T-helper 22 cell (primary cell): ENCODE data around the gene AHCY.
"Not testable (repeated sequence)": the region's sequence is repeated elsewhere in the genome, so short reads cannot be mapped to it uniquely, and the experiment has no call there.

Experiments
- DNase-seq: peaks from one replicate; pipeline ENCODE4 v3.0.0-alpha.2; 2020; ENCODE audit warnings: low read depth

The AHCY gene

GRCh38 chr20:34254979-34255378 is 48.2 kb downstream of the AHCY start:
- DNase-seq = no peak

DNA sequence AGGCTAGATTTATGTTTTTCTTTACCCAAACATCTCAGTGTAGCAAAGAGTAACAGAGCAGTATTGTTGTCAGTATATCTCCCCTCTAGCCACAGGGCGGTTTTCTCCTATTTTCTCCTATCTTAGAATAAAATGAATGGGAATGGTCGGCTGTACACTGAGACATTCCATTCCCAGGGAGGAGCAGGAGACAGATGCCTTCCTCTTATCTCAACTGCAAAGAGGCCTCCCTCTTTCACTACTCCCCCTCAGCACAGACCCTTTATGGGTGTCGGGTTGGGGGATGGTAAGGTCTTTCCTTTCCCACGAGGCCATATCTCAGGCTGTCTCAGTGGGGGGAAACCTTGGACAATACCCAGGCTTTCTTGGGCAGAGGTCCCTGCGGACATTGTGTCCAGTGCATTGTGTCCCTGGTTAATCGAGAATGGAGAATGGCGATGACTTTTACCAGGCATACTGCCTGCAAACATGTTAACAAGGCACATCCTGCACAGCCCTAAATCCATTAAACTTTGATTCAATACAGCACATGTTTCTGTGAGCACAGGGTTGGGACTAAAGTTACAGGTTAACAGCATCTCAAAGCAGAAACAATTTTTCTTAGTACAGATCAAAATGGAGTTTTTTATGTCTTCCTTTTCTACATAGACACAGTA is 50.6 kb downstream of the AHCY start:
- DNase-seq = not testable (repeated sequence)

- DNase-seq = no peak
These were observed 51.5 kb downstream of the AHCY start for GRCh38 chr20:34251619-34252018.

DNA sequence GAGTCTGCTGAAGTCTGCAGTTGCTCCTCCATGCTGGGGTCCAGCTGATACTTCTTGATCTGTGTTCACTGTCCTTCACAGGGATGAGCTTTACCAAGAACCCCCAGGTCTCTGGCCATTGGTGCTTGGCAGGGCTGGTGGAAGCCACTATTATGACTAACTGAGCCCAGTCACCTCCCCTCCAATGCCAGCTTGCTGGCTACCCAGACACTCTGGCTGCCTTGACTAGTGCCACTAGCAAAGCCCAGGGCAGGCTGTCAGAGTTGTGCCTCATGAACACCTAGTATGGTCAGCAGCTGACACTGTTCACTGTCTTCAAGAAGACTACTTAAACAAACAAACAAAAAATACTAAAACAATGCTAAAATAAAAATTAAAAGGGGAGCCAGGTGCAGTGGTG is 53.1 kb downstream of the AHCY start:
- DNase-seq = no peak

GRCh38 chr20:34249291-34249690 is 53.9 kb downstream of the AHCY start:
- DNase-seq = no peak

- no peak for DNase-seq
These were observed 57.0 kb downstream of the AHCY start for GRCh38 chr20:34246126-34246626.

GRCh38 chr20:34243377-34243776 is 59.8 kb downstream of the AHCY start:
- DNase-seq = no peak

GRCh38 chr20:34242879-34243278 is 60.3 kb downstream of the AHCY start:
- no peak for DNase-seq

- not testable (repeated sequence) for DNase-seq
These were observed 61.1 kb downstream of the AHCY start for GRCh38 chr20:34242015-34242414.

- no peak for DNase-seq
These were observed 62.2 kb downstream of the AHCY start, which contains the start of gene ASIP for GRCh38 chr20:34240693-34241615. Gene ASIP, plus strand, starts transcription at chr20:34241423. Its CDS starts 18,952 bp downstream, at chr20:34260375.

GRCh38 chr20:34240121-34240520 is 63.0 kb downstream of the AHCY start:
- no peak for DNase-seq

GRCh38 chr20:34237942-34238341 is 65.2 kb downstream of the AHCY start:
- no peak for DNase-seq

DNA sequence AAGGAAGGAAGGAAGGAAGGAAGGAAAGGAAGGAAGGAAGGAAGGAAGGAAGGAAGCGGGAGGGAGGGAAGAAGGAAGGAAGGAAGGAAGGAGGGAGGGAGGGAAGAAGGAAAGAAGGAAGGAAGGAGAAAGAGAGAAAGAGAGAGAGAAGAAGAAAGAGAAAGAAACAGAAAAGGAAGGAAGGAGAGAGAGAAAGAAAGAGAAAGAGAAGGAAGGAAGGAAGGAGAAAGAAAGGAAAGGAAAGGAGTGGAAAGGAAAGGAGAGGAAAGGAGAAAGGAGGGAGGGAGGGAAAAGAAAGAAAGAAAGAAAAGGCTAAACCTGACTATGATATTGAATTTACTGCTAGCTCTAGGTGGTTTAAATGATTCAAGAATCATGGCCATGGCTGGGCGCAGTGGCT is 67.3 kb downstream of the AHCY start:
- no peak for DNase-seq

DNA sequence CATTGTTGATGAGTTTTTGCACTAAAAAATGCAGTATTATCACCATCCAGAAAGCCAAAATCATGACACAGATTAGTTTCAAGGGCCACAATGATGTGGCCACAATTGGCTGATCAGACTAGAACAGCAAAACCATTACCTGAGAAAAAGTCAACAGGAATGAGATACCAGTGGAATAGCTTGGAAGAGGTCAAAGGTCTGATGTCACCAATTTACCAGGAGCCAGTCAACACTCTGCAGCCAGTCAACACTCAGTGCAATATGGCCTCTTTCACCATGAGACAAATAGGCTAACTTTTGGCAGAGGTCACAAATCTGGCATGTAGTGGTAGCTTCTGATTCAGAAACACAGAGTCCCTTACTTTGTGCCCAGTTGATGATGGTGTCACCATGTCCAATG is 69.5 kb downstream of the AHCY start:
- no peak for DNase-seq

- DNase-seq = no peak
These were observed 70.6 kb downstream of the AHCY start for GRCh38 chr20:34232494-34233087.

- no peak for DNase-seq
These were observed 71.5 kb downstream of the AHCY start for GRCh38 chr20:34231634-34232033.
